OCI-LY7 (cell line): Measurements from ENCODE around the gene IGSF21.

Source experiments
- CTCF ChIP-seq: fragments of 200-600 bp; sonication (generic); conservative IDR thresholded peaks from 2 replicates; pipeline ENCODE4 v1.5.1; 2014; ENCODE audit warnings: mild to moderate bottlenecking, antibody characterized with exemption, low read length, moderate library complexity, mixed read lengths
- EZH2phosphoT487 ChIP-seq: fragments of 200-600 bp; sonication (generic); IDR thresholded peaks from 2 replicates; pipeline ENCODE4 v1.6.1; 2018; ENCODE audit warnings: low read depth, borderline replicate concordance, mild to moderate bottlenecking, mixed run types, antibody characterized with exemption, low read length, moderate library complexity, mixed read lengths

GRCh38 chr1:18305182-18305795 is 197.7 kb downstream of the IGSF21 start:
- TF ChIP-seq CTCF (no peak), EZH2phosphoT487 (no peak)
